GM18873 (cell line): ENCODE results near the gene CADPS.

Experiments used
- ATAC-seq: cut with Tn5 transposase; IDR thresholded peaks from one replicate; pipeline ENCODE4 v1.9.1; 2021; ENCODE audit warnings: mild to moderate bottlenecking, moderate library complexity, moderate number of reproducible peaks; ENCODE audit not compliant: unreplicated experiment, low FRiP score

The CADPS gene

DNA sequence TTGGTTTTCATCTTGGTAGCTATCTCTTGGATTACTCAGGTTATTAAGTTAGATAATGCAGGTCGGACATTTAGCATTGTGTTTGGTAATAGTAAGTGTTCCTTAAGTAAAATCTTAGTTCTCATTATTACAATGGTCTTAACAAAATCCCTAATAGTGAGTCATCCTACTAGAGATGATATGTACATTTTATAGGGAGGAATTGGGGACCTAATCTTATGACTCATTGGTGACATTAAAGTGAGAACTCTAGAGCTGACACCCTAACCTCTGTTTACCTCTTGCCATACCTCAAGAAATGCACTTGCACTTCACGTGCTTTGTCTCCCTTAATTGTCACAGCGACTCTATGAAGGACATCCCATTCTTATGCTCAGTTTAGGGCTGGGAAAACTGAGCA, 174.9 kb downstream of the CADPS start:
- ATAC-seq = no peak

DNA sequence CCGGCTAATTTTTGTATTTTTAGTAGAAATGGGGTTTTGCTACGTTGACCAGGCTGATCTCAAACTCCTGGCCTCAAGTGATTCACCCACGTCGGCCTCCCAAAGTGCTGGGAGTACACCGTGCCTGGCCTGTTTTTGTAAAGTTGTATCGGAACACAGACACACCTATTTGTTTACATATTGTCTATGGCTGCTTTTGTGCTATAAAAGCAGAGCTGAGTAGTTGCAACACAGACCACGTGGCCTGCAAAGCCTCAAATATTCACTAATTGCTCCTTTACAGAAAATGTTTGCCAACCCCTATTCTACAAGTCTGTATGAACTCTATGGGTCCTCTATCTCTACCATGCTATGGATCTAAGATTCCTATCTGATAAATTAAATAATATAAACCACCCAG, 175.5 kb downstream of the CADPS start:
- ATAC-seq = no peak

DNA sequence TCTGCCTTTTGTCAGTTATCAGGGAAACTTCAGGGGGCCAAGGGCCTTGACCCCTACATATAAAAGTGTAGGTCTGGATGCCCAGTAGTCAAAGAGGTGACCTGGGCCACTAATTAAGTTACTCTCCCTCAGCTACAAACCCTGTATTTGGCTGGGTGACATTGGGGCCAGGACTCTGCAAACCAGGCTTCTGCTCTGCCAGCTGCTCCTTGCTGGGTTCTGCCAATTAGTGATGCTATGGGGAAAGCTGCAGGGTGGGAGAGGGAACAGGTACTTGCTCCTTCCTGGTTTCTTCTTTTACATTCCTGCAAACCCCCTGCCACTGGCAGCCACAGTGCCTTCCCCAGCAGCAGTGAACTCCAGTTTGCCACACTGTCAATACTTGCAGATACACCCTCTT, 179.2 kb downstream of the CADPS start:
- no peak for ATAC-seq

DNA sequence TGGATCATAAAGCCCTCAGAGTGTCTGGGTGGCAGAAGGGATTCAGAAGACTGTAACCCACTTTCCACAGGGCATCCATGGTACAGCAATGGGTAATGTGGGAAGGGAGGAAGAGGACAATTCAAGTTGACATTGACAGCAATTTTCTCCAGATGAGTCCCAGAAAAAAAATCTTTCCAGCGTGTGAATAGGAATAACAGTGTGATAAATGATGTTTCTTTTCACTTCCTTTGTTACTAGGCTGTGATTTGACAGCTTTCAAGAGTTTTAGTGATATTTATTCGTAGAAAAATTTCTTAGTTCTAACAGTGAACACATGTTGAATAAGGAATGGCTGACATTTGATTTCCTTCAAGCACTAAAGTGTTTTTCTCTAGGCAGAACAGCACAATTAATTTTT, 186.4 kb downstream of the CADPS start:
- ATAC-seq = no peak

DNA sequence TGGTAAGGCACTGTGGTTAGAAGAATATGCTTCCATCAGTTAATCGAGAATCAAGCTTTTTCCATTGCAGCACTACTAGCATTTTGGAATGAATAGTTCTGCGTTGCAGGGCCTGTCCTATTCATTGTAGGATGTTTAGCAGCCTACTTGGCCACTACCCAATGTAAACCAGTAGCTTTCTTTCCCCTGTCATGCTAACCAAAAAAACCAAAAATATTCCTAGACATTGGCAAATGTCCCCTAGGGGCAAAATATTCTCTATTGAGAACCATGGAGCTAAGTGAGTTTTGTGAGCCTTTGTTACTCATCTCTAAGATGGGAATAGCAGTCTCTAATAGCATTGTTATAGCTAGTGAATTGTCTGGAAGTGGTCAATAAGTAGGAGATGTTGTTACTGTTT, 187.2 kb downstream of the CADPS start:
- ATAC-seq = no peak

DNA sequence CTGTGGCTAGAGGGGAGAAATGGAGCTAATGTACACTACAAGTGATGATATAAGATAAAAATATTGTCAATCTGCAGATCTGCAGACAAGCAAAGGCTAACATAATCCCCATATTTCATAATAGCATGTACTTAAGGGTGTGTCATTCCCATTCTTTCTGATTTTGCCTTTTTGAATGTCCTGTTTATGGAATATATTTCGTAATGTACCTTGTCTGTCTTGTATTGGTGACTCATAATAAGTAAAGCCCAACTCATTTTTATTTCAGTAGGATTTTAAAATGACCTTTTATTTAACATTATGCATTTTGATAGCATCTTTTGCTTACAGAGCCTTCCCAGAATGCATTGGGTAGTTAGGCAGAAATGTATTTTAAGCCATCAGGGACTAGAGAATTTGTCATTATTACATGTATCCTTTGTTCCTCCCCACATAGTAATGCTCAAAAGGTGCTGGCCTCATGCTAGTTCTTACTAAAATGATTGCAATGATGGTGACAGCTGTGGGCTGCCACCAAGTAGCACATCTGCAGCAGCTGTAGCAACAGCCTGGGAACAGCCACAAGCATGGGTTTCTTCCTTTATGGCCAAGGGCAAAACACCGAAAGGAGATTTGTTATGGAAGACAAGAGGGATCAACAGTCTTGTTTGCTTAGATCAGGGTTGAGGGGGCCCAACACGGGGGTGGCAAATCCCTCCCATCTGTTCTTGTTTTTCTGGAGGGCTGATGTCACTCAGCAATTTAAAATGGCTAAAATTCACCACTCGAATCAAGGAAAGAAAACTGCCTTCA, 188.5 kb downstream of the CADPS start:
- no peak for ATAC-seq

DNA sequence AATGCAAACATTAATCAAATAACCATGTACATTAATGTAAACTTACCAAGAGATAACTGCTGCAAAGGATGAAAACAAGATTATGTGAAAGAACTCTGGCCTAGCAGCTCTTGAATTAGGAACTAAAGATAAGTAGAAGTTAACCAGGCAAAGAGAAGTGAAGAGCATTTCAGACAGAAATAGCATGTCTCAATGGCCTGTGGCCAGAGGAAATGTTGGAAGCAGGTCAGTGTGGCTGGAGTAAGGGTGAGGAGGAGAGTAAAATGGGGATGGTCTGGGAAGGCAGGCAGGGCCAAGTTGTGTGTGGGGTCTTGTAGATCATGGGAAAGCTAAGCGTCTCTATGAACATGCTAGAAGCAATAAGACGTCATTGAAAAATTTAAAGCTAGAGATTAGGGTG, 192.4 kb downstream of the CADPS start:
- no peak for ATAC-seq

DNA sequence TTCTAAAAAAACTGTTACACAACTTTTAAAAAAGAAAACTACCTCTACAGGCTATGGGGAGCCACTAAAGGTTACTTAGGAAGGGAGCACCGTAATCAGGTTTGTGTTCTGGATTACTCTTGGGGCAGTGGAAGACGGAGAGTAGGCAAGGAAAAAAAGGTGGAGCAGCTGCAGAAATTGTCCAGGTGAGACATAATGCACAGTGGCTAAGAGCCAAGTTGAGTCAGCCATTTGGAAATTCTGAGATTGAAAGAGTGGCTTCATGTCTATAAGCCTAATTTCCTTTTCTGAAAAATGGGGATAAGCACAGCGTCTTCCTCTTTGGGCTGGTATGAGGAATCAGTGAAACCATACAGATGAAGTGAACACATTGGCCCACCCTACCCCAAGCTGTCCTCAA, 195.2 kb downstream of the CADPS start:
- ATAC-seq = no peak

DNA sequence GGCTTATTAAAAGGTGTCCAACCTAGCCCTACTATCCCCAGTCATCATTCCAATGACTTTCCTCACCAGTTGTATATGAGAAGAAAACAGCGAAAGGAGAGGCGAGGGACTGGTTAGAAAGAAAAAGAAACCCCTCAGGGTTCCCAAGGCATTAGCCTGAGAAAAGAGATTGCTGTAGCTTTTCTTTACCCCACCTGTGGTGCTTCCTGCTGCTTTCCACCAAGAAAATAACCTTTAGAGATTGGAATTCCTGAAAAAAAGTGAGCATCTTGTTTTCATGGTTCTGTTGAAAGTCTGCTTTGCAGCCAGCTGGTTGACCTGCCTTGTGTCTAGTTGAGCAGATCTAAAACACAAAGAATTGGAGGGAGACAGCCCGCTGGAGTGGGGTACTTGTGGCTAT, 196.4 kb downstream of the CADPS start:
- ATAC-seq = no peak

DNA sequence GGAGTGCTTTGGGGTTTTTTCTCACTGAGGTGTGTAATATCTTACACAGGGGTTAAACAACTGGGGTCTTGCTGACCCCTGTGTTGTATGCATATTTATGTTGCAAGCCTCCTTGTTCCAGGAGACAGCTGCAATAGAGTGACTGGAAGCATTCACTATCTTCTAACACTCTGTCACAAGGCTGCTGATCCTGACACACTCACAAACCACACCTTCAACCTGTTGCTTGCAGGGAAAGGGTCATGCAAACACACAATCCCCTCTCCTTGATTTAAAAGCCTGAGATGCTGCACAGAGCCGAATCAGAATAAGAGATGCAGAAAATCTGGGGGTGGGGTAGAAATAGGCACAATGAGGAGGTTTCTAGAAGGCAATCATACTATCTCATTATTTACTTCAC, 197.3 kb downstream of the CADPS start:
- no peak for ATAC-seq

DNA sequence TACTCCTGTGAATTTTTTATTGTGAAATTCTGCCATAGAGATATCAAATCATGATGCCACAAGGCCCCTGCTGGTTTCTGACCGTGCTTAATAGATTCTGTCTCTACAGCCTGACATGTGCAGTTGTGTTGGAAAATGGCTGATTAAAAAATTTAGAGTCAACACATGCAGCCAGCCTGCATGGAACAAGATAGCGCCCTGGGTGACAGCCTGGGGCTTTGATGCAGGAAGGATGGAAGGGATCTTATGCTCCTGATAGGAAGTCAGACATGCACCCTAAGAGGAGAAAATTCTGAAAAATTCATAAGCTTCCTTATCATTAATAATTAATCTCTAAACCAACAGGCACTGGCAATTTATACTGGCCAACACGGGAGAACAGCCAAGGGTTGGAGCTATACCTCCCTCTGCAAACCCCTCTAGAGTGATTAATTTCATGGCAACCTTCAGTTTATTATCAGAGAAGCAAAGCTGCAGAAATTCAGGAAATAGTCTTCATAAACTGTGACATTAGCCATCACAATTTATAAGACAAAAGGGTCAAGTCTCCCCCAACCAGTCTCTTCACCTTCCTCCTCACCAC, 198.4 kb downstream of the CADPS start:
- ATAC-seq = no peak

DNA sequence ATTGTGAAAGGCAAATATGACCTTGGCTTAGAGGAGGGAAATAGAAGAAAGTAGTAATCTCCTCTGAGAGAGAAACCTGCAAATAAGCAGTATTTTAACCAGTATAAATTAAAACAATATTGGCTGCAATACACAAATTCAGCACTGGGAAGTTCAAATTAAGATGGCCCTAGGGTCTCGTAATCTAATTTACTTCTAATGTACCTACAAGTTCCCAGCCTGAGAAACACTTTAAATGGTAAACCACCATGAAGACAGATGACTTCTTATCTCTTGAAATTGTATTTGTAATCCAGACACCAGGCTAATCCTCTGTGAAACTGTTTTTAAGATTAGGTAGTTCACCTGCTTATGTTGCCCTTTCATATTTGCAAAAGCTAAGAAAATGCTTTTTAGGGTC, 199.7 kb downstream of the CADPS start:
- no peak for ATAC-seq

DNA sequence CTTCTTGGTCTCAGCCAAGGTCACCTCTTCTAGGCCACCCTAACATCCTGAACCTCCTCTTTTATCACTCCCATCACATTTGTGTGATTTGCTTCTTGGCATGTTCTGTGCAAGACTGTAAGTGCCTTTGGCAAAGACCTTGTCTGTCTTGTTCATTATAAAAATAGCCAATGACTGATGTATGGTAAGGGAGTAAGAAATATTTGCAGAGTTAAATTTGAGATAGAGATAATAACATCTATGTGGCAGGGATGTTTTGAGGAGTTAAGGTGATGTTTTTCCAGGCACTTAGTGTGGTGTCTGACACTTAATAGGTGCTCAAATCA, 202.3 kb downstream of the CADPS start:
- peak; percentile 17 for ATAC-seq

DNA sequence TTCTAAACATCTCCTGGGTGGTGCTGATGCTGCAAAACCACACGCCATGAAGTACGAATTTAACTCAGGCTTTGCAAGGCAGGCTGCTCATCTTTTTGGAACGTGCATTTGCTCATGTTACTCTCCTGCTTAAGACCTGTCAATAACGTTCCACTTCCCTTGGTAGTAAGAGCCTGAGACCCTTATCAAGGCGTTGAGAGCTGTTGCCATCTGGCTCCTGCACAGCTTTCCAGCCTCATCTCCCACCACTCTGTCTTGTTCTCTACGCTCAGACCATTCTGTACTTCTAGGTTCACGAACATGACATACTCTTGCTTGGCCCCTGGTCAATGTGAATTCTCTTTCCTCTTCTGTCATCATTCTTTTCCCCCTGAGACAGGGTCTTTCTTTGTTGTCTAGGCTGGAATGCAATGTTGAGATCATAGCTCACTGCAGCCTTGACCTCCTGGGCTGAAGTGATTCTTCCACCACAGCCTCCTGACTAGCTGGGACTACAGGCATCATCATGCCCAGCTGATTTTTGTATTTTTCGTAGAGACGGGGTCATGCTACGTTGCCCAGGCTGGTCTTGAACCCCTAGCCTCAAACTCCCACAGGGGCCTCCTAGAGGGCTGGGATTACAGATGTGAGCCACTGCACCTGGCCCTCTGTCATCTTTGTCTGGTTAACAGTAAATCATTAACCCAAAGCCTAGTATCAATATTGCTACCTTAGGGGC, 202.8 kb downstream of the CADPS start:
- peak; percentile 86 for ATAC-seq

DNA sequence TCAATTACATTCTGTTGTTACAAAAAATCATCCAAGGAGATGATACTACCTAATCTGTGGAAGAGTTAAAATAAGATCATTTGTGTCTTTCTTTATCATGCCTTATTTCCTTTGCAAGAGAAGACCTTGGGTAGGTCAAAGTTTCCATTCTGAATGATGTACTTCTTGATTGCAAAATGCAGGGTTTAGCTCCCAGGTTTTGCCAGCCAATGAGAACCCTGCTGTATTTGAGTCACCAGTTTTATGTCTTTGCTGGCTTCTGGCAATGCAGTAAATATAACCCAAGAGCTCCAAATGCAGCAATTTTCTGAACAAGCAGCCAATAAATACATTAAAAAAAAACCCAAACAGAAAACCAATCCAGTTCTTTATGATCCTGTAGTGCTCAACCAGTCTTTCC, 204.9 kb downstream of the CADPS start:
- no peak for ATAC-seq

DNA sequence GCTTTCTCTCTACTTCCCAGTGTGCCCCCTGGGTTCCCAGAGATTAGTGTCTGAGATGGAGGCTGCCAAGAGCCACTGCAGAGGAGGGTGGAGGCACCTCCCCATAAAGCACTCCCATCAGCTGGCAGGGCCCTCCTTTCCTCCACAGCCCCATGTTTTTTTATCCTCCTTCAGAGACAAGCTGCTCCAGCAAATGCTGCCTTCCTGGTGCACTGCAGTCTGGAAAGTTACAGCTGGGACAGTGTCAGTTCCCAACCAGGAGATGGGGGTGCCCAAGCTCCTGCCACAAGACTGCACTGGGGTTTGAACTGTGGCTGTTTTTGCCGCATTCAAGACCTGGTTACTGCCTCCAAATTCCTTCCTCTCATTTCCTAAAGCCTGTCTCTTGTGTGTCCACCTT, 206.1 kb downstream of the CADPS start:
- no peak for ATAC-seq

DNA sequence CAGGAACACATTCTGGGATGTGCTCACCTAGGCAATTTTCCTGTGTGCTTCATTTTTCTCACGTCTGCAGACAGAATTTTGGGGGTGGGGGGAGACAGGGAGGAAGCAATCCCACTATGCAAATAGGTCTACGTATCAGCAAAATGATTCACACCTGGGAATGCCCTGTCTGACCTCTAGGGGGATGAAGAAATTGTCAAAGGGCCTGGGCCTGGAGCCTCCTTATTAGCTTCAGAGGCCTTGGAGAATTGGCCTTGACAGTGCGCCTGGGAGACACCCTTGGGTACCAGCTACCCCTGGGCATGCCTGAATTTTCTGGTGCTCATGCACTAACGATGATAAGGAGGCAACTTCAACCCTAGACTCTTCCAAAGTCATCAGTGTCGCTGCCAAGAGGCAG, 207.5 kb downstream of the CADPS start:
- no peak for ATAC-seq

DNA sequence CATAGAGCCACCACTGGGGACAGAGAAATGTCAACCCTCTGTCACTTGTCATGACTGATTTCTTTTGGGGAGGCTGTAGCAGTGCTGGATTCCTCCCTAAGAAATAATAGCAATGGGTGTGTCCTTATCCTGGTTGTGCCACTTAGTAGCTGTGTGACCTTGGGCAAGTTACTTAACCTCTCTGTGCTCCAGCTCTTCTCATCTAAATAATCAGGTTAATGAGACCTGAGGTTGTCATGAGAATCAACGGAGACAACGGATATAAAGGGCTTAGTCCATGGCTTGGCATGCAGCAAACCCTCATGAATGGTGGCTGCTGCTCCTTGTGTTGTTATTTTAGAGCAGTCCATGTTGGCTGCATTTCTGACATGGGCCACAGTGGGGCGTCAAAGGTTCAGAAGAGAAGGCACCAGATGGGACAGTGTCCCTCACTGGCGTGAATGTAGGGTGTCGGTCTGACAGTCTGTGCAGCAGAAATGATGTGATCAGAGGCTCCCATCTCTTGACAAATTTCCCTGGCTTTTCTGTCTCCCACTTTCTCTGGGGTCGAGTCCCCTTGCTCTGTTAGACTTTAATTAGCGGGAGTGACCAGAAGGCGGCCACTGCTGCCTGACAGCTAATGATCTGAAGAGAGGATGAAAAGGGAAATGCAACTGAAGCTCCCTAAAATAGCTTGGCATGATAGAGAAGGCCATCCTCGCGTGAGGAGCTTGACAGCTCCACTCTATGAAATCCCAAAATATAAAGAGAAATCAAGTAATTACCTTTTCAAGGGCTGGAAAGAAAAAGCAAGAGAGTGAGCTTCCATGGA, 209.4 kb downstream of the CADPS start:
- ATAC-seq = peak; percentile 86

DNA sequence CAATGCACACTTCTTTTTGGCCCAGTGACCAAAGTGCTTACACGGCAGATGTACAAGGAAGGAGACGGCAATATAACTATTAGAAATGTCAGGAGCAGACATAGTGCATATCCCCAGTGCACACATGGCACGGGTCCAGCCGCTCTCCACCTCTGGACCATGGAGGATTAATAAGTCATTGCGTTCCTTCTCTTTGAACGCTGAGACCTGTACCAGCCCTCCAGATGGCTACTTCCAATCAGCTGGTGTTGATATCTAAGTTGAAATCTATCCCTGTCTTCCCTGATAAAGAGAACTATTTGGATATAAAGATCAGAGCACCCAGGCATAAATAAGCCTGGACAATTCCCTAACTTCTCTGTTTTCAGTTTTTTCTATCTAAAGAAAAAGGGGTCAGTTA, 212.5 kb downstream of the CADPS start:
- ATAC-seq = no peak

DNA sequence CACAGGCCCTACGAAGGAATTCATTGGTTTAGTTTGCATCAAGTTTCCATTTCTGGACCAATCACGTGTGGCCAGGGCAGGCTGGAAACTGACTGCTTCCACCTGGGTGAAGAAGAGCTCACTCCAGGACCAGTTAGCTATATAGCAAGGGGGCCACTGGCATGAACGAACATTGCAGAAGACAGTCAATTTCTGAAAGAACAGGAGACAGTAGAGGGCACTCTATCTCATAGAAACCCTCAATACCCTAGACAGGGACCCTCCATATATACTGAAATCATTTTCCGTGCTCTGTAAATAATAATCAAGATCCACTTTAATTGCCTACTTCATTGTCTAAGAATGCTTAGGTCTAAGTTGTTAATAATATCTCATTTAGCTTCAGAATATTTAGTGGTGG, 215.6 kb downstream of the CADPS start:
- ATAC-seq = no peak

DNA sequence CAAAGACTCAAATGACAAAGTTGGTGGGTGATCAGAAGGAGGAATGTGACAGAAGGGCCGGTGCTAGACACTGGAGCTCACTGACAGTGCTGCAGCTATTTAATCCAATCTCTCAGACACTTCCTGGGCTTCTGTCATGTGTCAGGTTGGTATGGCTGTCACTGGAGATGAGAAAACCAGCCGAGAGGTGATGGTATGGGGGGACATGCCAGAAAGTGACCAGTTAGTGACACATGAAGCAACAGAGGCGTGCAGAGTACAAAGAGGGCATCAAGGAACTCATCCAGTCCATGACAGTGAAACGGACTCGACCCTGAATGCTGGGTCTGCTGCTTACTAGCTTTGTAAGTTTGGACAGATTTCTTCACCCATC, 219.5 kb downstream of the CADPS start:
- no peak for ATAC-seq
